HG03280 (cell line): ENCODE results near the gene TMEM184A.

Experiments used
- ATAC-seq: cut with Tn5 transposase; IDR thresholded peaks from one replicate; pipeline ENCODE4 v1.9.1; 2021; ENCODE audit warnings: mild to moderate bottlenecking, moderate library complexity; ENCODE audit not compliant: unreplicated experiment

TMEM184A gene

GRCh38 chr7:1553512-1554210, 2.3 kb downstream of the TMEM184A start:
- ATAC-seq, result no peak

GRCh38 chr7:1552200-1552599, 3.8 kb downstream of the TMEM184A start:
- no peak for ATAC-seq

- ATAC-seq, result no peak
These were observed 5.2 kb downstream of the TMEM184A start for GRCh38 chr7:1550846-1551155.

- ATAC-seq, result no peak
These were observed 5.8 kb downstream of the TMEM184A start for GRCh38 chr7:1550005-1550845.

- ATAC-seq, result no peak
These were observed 6.5 kb downstream of the TMEM184A start for GRCh38 chr7:1549357-1550004.

GRCh38 chr7:1548944-1549343, 7.1 kb downstream of the TMEM184A start:
- ATAC-seq, result no peak

GRCh38 chr7:1548438-1548831, 7.6 kb downstream of the TMEM184A start:
- ATAC-seq, result no peak

- no peak for ATAC-seq
These were observed 8.1 kb downstream of the TMEM184A start for GRCh38 chr7:1547777-1548437.

GRCh38 chr7:1546909-1547776, 8.9 kb downstream of the TMEM184A start:
- no peak for ATAC-seq

GRCh38 chr7:1546274-1546908, 9.6 kb downstream of the TMEM184A start:
- no peak for ATAC-seq

GRCh38 chr7:1545417-1546246, 10.4 kb downstream of the TMEM184A start:
- no peak for ATAC-seq

- ATAC-seq, result no peak
These were observed 11.0 kb downstream of the TMEM184A start for GRCh38 chr7:1544896-1545416.

GRCh38 chr7:1544178-1544895, 11.7 kb downstream of the TMEM184A start:
- ATAC-seq, result no peak

- ATAC-seq, result no peak
These were observed 12.2 kb downstream of the TMEM184A start for GRCh38 chr7:1543826-1544177.

- no peak for ATAC-seq
These were observed 12.9 kb downstream of the TMEM184A start for GRCh38 chr7:1542841-1543747.

GRCh38 chr7:1542329-1542728, 13.7 kb downstream of the TMEM184A start:
- ATAC-seq, result no peak

GRCh38 chr7:1541431-1542162, 14.4 kb downstream of the TMEM184A start:
- no peak for ATAC-seq
